Right kidney (tissue), 1 donor: Measurements from ENCODE around the gene RC3H1.
"Not testable (repeated sequence)": the region's sequence is repeated elsewhere in the genome, so short reads cannot be mapped to it uniquely, and the experiment has no call there.

Source experiments
- DNase-seq: peaks from one replicate; pipeline ENCODE4 v3.0.0-alpha.2; 2016

The RC3H1 gene

DNA sequence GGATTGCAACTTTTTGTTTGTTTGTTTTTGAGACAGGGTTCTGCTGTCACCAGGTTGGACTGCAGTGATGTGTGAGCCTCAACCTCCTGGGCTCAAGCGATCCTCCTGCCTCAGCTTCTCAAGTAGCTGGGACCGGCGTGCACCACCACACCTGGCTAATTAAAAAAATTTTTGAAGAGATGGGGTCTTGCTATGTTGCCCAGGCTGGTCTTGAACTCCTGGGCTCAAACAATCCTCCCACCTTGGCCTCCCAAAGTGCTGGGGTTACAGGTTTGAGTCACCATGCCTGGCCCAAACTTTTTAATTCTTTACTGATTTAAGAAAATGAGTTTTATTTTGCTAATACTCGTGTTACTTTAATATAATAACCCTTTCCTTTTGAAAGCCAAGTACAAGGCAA lies 73.6 kb downstream of the RC3H1 start:
- no peak for DNase-seq

DNA sequence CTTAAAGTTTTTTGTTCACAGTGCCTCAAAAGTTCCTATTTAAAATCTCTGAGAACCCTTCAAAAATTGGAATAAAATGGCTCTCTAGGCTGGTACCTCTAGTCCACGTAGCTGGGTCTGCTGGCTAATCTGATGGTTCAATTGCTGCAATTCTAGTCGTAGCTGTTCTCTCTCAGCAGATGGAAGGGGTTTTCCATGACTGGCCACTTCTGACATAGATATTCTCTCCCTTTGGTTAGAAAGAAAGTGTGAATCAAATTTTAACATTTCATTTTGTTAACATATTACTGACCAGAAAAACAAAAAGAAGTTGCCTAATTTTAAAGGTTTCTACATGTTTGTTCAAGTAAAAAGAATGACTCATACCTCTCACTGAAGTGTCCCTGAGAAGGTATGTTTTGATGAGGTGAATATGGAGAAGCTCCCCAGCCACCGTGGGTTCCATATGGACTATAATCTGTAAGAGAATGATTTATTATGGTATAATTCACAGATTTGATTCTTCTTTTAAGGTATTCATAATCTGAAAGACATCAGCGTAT lies 75.7 kb downstream of the RC3H1 start:
- DNase-seq, result no peak

DNA sequence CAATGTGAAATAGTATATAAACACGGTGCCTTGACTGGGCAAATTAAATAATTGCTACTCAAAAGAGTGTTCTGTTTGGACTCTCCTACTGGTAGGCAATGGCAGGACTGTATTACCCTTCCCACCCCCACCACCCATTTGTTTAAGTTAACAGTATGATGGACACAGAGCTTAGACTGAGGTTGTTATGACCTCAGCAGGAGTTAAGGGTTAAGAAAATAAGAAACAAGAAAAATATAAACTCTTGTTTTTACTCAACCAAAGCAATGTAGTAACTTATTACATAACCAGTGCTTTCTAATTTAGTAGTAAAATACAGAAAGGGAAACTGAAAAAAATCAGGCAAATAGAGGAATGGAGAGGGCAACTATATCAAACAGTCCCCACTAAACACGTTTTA lies 85.1 kb downstream of the RC3H1 start:
- DNase-seq, result no peak

DNA sequence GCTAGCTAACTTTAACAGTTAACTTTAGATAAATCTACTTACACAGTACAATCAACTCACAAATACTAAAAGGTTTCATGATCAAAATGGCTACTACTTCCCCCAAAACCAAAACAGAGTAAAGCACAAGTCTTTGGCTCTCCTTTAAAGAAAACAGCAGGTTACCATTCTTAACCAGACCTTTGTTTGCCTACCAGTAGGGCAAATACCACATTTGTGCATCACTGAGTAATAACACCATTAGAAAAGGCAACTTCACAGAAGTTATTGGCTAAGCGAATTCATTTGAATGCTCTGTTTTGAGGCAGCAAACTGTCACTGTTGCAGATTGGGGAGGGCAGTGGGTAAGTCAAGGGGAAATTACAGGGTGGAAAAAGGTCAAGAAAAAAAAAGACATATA lies 87.7 kb downstream of the RC3H1 start:
- no peak for DNase-seq

DNA sequence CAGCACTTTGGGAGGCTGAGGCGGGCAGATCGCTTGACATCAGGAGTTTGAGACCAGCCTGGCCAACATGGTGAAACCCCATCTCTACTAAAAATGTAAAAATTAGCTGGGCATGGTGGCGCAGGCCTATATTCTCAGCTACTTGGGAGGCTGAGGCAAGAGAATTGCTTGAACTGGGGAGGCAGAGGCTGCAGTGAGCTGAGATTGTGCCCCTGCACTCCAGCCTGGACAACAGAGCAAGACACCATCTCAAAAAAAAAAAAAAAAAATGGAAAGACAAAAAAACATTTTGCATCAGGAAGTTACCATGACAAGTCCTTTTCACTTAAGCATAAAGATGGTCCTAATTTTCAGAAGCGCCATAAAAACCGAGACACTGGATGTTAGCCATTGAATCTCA lies 91.6 kb downstream of the RC3H1 start:
- DNase-seq, result not testable (repeated sequence)

DNA sequence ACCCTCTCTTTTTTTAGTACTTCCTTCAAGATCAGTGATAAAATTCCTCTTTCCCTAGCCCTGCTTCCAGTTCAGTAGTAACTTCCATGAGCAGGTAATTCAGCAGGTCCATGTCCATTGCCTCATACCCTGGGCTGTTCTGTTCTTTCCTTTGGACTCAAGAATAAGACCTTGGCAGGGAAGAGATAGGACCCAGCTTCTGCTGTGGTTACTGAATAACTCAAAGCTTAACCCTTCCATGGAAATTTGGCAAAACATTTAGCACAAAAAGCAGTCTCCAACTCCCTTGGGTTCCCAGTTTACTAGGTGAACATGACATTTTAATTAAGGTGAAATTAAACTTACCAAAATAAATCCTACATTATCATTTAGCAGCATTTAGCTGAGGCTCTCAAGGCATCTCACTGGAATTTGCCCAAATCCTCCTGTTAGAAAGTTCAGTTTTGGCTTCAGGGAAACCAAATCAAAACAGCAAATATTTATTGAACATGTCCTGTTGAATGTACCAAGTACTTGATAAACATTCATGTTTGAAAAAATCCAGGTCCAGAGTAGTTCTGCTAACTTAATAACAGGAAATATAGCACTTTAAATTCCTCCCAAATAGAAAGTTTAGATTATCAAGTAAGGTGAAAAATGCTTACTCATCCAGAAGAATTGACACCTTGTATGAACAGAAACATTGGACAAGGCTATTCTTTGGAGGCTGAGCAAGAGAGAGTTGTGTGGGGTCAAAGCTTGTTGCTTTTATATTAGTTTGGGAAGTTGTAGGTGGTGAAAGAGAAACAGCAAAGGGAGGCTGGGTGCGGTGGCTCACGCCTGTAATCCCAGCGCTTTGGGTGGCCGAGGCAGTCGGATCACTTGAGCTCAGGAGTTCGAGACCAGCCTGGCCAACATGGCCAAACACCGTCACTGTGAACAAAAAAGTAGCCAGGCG lies 96.6 kb downstream of the RC3H1 start:
- no peak for DNase-seq

DNA sequence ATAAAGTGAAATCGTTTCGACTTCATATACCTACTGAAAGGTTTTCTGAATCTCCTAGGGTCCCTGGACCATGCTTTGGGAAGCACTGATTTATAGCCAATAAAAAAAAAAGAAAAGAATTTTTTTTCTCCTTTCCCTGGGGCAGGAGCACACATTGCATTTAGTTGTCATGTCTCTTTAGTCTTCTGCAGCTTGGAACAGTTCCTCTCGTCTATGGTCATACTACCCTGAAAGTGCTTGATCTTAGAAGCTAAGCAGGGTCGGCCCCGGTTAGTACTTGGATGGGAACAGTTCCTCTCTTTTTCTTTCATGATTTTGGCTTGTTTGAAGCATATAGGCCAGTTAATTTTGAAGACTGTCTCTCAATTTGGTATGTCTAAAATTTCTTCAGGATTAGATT lies 101.3 kb downstream of the RC3H1 start:
- DNase-seq, result no peak

DNA sequence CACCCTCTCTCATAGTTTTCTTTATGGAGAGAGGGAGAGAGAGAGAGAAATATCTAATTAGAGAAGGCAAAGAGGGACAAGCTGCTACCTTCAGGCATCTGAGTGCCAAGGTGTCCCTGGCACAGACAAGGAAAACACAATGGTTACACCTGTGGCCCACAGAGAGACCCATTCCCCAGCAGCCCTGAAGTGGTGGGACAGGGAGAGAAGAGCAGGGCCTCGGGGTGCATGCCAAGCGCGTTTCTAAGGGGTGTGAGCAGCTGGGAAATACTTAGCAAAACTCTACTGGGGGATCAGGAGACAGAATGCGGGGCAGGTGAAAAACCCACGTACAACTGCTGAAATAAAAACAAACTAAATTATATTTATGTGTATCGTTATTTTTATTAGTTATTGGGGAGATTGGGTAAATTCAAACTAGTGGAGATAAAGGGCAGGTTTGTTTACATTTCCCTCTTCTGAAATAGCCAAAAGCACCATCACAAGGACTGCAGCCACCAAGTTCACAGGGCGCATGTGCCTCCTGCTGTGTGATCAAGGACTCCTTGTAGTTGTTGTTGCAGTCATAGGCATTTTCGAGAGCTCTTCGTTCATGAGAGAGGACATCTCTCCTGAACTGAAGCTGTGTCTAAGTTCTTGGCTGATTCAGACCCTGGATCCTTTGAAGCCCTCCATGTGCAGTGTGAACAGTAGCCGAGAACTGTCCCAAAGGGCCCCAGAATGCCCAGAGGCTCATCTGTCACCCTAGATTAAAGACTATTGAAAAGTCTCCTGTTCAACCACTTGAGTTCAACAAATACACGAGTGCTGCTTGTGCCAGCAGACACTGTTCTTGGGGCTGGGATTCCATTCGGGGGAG lies 104.3 kb downstream of the RC3H1 start:
- no peak for DNase-seq

DNA sequence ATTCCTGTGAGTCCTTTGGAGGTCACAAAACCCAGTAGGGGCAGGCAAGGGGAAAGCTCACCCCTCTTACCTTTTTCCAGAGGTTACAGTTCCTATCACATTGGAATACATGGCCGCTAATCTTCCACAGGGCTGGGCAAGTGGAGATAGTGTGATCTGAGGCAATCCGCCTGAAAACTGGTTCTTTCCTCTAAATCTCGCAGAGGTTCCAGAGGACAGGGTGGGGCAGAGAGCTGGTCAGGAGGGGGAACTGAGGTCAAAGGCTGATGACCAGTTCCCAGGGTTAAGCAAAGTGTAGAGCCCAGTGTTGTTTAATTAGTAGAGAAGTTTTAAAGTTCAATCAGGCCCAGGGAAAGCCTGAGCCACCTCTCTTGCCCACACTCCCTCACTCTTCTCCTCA lies 105.0 kb downstream of the RC3H1 start, which contains the start of gene SERPINC1:
SERPINC1 (minus strand) TSS at position 179 of the 400 bp plus-strand sequence; CDS start at position 111, 68 bp downstream.
- DNase-seq, result no peak

DNA sequence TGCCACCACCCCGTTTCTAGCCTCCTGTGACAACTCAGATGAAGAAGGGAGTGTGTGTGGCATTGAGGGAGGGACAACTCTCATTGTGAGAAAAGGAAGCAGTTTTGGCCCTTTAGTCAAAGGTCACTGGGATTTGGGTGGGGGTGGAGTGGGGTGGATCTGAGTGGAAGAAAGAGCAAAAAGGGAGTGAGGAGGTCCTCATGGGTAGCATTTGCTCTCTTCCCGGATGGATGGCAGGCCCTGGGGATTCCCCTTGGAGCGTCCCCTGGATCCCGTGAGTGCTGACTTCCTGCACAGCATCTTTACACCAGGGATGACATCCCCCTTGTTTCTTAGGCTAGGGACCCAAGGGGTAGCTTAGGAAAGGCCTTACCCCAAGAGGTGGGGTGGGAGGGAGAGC lies 105.5 kb downstream of the RC3H1 start:
- no peak for DNase-seq

DNA sequence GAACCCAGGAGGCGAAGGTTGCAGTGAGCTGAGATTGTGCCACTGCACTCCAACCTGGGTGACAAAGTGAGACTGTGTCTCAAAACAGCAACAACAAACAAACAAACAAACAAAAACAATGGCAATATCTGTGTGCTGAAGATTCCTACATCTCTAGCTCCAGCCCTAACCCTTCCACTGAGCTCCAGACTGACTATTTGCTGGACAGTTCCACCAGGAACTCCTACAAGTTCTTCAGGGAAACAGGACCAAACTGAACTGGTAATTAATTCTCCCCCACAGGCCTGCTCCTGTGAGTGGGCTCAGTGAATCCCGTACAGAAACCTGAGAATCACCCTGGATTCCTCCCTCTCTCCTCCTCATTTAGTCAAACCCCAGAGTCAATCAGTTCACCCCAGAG lies 106.6 kb downstream of the RC3H1 start:
- DNase-seq, result no peak

DNA sequence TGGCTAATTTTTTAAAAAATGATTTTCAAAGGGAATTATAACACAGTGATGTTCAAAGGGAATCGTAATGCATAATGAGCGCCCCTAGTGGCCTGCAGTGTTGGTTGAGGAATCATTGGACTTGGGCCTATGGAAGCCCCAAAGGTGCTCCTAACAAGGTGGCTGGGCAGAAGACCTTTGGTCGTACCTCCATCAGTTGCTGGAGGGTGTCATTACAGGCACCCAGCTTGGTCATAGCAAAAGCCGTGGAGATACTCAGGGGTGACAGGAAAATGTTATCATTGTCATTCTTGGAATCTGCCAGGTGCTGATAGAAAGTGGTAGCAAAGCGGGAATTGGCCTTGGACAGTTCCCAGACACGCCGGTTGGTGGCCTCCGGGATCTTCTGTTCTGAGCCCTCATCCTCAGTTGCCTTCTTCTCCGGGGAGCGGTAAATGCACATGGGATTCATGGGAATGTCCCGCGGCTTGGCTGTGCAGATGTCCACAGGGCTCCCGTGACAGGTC lies 107.7 kb downstream of the RC3H1 start:
- DNase-seq, result no peak

DNA sequence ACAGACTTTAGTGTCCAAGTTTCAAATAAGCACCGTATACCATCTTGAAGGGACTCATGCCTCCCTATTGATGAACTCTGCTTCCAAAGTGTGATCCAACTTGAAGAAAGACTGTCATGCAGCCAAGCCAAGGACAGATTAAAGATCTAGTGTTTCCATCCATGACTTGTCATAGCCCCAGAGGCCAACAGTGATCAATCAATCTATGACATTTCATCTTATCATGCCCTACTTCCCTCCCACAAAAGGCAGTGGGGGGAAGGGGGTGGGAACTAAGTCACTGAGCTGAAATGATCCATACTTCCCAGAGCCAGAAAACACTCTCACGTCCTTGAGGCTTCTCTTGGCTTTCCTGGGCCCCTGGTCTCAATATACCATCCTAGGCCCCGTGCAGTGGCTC lies 109.0 kb downstream of the RC3H1 start:
- no peak for DNase-seq

DNA sequence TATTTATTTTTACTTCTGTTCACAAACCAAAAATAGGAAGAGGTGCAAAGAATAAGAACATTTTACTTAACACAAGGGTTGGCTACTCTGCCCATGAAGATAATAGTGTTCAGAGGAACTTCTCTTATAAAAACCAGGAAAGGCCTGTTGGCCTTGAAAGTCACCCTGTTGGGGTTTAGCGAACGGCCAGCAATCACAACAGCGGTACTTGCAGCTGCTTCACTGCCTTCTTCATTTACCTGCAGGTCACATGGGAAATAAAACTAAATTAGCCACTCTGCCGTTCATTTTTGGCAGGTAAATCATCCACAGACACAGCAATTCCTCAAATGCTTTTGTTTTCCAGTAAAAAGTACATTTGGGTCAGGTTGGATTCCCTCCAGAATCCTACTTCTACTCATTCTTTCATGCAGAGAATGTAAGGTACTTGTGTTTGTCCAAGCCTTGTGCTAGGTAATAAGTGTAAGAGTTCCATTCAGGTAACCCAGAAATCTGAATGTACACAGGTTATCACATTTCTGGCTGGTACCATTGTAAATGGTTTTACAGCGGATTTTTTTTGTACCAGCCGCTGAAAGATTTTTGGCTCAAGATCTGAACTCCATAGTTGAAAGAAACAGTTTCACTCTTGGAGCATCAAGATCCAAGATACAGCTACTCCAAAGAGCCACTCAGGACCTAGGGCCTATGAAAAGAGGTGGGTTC lies 118.2 kb downstream of the RC3H1 start:
- no peak for DNase-seq

DNA sequence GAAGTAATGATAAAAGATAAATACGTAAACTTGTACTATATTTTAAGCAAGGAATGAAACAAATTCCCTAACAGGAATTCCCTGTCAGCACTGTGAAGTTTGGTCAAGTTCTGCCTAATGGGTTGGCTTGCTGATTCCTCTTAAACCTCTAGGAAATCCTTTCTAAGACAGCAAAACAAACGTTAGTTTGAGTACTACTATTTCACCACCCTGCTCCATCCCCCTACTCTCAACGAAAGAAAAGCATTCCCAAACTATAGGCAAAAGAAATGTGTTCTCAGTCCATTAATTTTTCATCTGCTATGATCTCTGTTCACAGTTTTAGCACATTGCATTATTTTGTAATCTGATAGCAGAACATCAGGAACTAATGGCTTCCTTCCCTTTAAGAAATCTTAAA lies 121.2 kb downstream of the RC3H1 start:
- DNase-seq, result no peak

DNA sequence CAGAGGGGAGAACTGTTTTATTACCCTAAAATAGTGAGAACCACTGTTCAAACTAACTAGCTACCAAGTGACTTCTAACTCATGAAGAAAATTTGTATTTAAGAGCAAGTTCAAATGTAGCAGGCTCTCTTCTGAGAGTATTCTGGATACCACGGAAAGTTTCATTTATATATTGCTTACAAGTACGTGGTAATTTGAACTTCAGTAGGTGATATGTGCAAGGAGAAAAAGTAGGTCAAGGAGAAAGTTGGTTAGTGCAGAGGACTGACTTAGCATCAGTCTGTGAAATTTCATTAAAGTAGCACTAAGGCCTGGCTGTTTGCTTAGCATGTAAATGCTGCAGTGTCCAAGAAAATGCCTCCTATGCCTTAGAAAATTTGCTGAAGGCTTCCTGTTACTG lies 121.7 kb downstream of the RC3H1 start:
- no peak for DNase-seq

DNA sequence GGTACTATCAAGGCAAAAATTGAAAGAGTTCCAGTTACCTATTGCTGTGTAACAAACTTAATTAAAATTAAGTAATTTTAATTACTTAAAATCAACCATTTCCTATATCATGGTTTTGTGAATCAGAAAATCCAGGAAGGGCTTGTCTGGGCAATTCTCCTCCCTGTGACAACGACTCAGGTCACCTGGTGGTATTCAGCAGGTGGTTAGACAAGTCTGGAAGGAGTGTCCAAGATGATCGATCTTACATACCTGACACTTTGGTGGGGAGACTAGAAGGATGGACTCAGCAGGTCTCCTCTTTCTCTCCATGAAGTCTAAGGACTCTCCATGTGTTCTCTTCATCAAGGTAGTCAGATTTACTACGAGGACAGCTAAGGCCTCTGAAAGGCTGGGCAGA lies 128.0 kb downstream of the RC3H1 start:
- DNase-seq, result no peak

DNA sequence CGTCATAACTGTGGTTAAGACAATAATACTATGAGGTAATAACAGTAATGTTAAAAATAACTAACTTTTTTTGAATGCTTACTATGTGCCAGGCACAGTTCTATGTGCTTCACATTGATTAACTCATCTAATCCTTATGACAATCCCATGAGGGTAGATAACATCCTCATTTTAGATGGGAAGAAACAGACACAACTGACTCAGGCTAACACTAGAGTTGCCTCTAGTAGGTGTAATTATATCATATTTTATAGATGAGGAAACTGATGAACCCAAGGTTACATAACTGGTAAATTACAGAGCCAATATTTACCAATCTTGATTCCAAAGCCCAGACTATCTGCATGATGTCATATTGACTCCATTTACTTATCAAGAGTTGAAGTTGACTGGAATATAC lies 128.5 kb downstream of the RC3H1 start:
- DNase-seq, result no peak

DNA sequence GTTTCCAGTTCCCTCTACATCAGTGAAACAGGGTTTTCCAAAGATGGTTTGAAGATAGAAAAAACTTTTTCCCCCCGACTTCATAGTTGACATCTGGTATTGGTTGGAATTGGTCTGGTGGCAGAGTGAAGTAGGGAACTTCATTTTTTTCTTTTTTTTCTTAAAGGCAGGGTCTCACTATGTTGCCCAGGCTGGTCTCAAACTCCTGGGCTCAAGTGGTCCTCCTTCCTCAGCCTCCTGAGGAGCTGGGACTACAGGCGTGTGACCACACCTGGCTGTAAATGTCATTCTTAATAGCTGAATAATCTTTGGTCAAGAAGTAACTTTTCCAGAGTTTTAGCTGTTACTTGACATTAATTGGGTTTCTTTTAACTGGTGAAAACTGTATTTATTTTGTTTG lies 132.3 kb downstream of the RC3H1 start:
- no peak for DNase-seq

DNA sequence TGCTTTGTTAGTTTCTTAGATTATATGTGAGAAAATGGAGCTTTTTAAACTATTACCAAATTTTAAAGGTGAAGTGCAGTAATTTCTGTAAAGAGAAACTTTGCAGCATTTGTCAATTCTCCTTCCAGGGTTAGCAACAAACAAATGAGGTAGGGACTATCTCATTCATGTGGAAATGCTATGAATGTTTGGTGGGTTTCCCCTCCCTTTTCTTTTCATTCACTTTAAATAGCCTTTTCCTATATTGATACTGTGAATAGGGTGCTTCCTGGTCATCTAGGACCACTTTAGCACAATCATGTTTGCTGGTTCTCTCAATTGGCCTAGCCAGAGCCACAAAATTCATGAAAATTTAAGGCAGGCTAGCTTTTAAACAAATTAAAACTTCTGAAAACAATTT lies 133.4 kb downstream of the RC3H1 start:
- DNase-seq, result no peak

DNA sequence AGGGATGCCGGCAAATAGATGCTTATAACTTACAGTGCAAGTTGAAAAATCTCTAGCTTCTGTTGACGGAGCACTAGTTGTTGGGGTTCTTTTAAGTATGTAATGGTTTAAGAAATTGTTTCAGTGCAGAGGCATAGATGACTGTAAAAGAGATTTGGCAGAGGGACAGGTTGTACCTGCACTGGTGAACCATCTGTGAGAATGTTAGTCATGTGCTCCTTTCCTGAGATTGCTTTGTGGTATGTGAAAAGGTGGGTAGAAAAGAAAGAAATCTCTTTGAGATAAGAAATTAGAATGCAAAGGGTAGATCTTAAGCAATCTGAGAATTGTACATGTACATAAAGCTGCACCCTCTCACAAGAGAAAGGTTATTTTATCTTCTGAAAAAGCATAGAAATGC lies 134.5 kb downstream of the RC3H1 start:
- DNase-seq, result no peak
